D721Med (cell line): Measurements from ENCODE around the gene KLC1.

Experiments used
- DNase-seq: peaks from one replicate; pipeline ENCODE4 v3.0.0; 2011; ENCODE audit warnings: low spot score; ENCODE audit not compliant: insufficient read length
- FAIRE-seq: peaks from 2 replicates; lab custom pipeline; 2011; peaks lifted over from hg19 to GRCh38; lab: Jason Lieb, UNC
- CTCF ChIP-seq: IDR thresholded peaks from 2 replicates; pipeline ENCODE4 v1.5.1; 2012; ENCODE audit warnings: mild to moderate bottlenecking, control low read depth; ENCODE audit not compliant: insufficient read depth; ENCODE audit errors: missing control alignments

Gene KLC1

GRCh38 chr14:103613517-103613916 lies 15.5 kb upstream of the KLC1 start:
- no peak for FAIRE-seq
- no peak for DNase-seq
- TF ChIP-seq CTCF, result no peak

GRCh38 chr14:103616635-103617300 lies 12.2 kb upstream of the KLC1 start:
- DNase-seq (no peak), FAIRE-seq (no peak)
- no peak for TF ChIP-seq CTCF

- no peak for TF ChIP-seq CTCF
- FAIRE-seq (no peak), DNase-seq (no peak)
Measured at GRCh38 chr14:103619057-103619456, 10.0 kb upstream of the KLC1 start.

GRCh38 chr14:103621860-103622259 lies 7.2 kb upstream of the KLC1 start:
- FAIRE-seq, result no peak
- DNase-seq, result no peak
- no peak for TF ChIP-seq CTCF

- no peak for TF ChIP-seq CTCF
- DNase-seq (no peak), FAIRE-seq (no peak)
Measured at GRCh38 chr14:103623308-103623707, 5.7 kb upstream of the KLC1 start.

GRCh38 chr14:103623883-103624482 lies 5.0 kb upstream of the KLC1 start:
- peak; percentile 8 for TF ChIP-seq CTCF
- no peak for DNase-seq
- FAIRE-seq, result no peak

- no peak for TF ChIP-seq CTCF
- no peak for DNase-seq
- no peak for FAIRE-seq
Measured at GRCh38 chr14:103624860-103625259, 4.2 kb upstream of the KLC1 start.
